K562 (cell line): ENCODE measurements around the gene ERVW-1. TPM values are rescaled to one million over a fixed set of nuclear protein-coding genes. Genes with fewer than 3 reads are reported as not detected.

Experiments used
- CCAR2 ChIP-seq: fragments of 200-400 bp; formaldehyde crosslinking; IDR thresholded peaks from 2 replicates; pipeline ENCODE4 v1.6.1; 2017; ENCODE audit warnings: mild to moderate bottlenecking, low read depth, low read length
- ELF1 ChIP-seq: fragments of 200-800 bp; sonication (Bioruptor generic); IDR thresholded peaks from 2 replicates; pipeline ENCODE4 v1.6.1; 2016; ENCODE audit warnings: missing genetic modification characterization, missing compliant biosample characterization
- GTF3C2 ChIP-seq: IDR thresholded peaks from 3 replicates; pipeline ENCODE4 v1.6.1; 2011; ENCODE audit warnings: borderline replicate concordance, mild to moderate bottlenecking, moderate library complexity; ENCODE audit not compliant: insufficient read length; ENCODE audit errors: extremely low read depth
- HDAC1 ChIP-seq, 2 experiments: fragments of 450-650 bp; IDR thresholded peaks; 2 replicates each; pipeline ENCODE4 v1.6.1; 2016 to 2017; ENCODE audit warnings: inconsistent platforms in 1 of 2, mild to moderate bottlenecking in 1 of 2, moderate library complexity in 1 of 2
- HLTF ChIP-seq: fragments of 450-650 bp; IDR thresholded peaks from 2 replicates; pipeline ENCODE4 v1.6.1; 2016
- IRF9 ChIP-seq: fragments of 450-650 bp; IDR thresholded peaks from 2 replicates; pipeline ENCODE4 v1.6.1; 2016; ENCODE audit warnings: missing biosample characterization, missing genetic modification characterization
- JUNB ChIP-seq: fragments of 450-650 bp; formaldehyde crosslinking; conservative IDR thresholded peaks from 2 replicates; pipeline ENCODE4 v1.4.0; 2020; ENCODE audit warnings: mild to moderate bottlenecking
- MAFF ChIP-seq: IDR thresholded peaks from 2 replicates; pipeline ENCODE4 v1.6.1; 2012; ENCODE audit warnings: low read length, improper control_type of control experiment
- MTA3 ChIP-seq: fragments of 450-650 bp; formaldehyde crosslinking; IDR thresholded peaks from 2 replicates; pipeline ENCODE4 v1.6.1; 2017; ENCODE audit warnings: mild to moderate bottlenecking, borderline replicate concordance
- NELFE ChIP-seq: IDR thresholded peaks from 2 replicates; pipeline ENCODE4 v1.6.1; 2011; ENCODE audit warnings: mild to moderate bottlenecking; ENCODE audit not compliant: insufficient read depth, insufficient read length
- NFE2 ChIP-seq: IDR thresholded peaks from 2 replicates; pipeline ENCODE4 v1.6.1; 2014; ENCODE audit warnings: antibody characterized with exemption, low read depth
- PHF21A ChIP-seq: fragments of 450-650 bp; IDR thresholded peaks from 2 replicates; pipeline ENCODE4 v1.6.1; 2017; ENCODE audit warnings: low read depth, borderline replicate concordance
- PKNOX1 ChIP-seq: fragments of 450-650 bp; IDR thresholded peaks from 2 replicates; pipeline ENCODE4 v1.6.1; 2016
- POLR2G ChIP-seq: fragments of 200-400 bp; formaldehyde crosslinking; IDR thresholded peaks from 2 replicates; pipeline ENCODE4 v1.6.1; 2017; ENCODE audit warnings: low read depth, mild to moderate bottlenecking, antibody characterized with exemption, low read length, moderate library complexity
- PYGO2 ChIP-seq: fragments of 450-650 bp; IDR thresholded peaks from 2 replicates; pipeline ENCODE4 v1.6.1; 2016; ENCODE audit warnings: mild to moderate bottlenecking, missing genetic modification characterization, moderate library complexity, missing compliant biosample characterization
- SNAPC5 ChIP-seq: fragments of 250-450 bp; sonication (Bioruptor Pico); IDR thresholded peaks from 2 replicates; pipeline ENCODE4 v1.8.0; 2021; ENCODE audit warnings: moderate library complexity, mild to moderate bottlenecking, inconsistent platforms
- SRSF3 ChIP-seq: fragments of 200-400 bp; formaldehyde crosslinking; IDR thresholded peaks from 2 replicates; pipeline ENCODE4 v1.6.1; 2016; ENCODE audit warnings: mild to moderate bottlenecking, low read length, moderate library complexity; ENCODE audit not compliant: insufficient read depth
- SUPT5H ChIP-seq: fragments of 450-650 bp; IDR thresholded peaks from 2 replicates; pipeline ENCODE4 v1.6.1; 2016
- TAF7 ChIP-seq: fragments of 450-650 bp; IDR thresholded peaks from 2 replicates; pipeline ENCODE4 v1.6.1; 2016; ENCODE audit warnings: missing genetic modification characterization, missing compliant biosample characterization
- TOE1 ChIP-seq, 2 experiments: fragments of 450-650 bp in 1 of 2; sonication (generic) in 1 of 2; formaldehyde crosslinking in 1 of 2; IDR thresholded peaks; 2 replicates each; pipeline versions ENCODE4 v1.7.1 to v1.8.0; 2016 to 2022; ENCODE audit warnings: borderline replicate concordance in 2 of 2, mild to moderate bottlenecking in 2 of 2, antibody characterized with exemption in 1 of 2, inconsistent platforms in 1 of 2, low read depth in 1 of 2, missing genetic modification reagents in 1 of 2, moderate library complexity in 1 of 2
- VEZF1 ChIP-seq: fragments of 200-800 bp; sonication (Bioruptor generic); IDR thresholded peaks from 2 replicates; pipeline ENCODE4 v1.6.1; 2017; ENCODE audit warnings: missing genetic modification characterization, missing compliant biosample characterization
- ZBTB8A ChIP-seq: fragments of 450-650 bp; IDR thresholded peaks from 2 replicates; pipeline ENCODE4 v1.6.1; 2018; ENCODE audit warnings: mild to moderate bottlenecking, moderate library complexity; ENCODE audit not compliant: partially characterized antibody
- ZNF133 ChIP-seq: fragments of 250-450 bp; sonication (Bioruptor Pico); IDR thresholded peaks from 2 replicates; pipeline ENCODE4 v1.4.0; 2020; ENCODE audit warnings: mild to moderate bottlenecking
- ZNF507 ChIP-seq: conservative IDR thresholded peaks from 2 replicates; pipeline ENCODE4 v1.6.1; 2017; ENCODE audit warnings: missing genetic modification characterization, missing compliant biosample characterization
- polyA plus RNA-seq, 8 experiments: library from polyadenylated mRNA; depleted of rRNA in 4 of 8; stranded (reverse) in 5 of 8; unstranded in 3 of 8; fragments of >200 nt; fragmentation: Nextera tagmentation in 2 of 8; fragmentation: Illumina TruSeq in 1 of 8; extraction: Ambion mirVana in 2 of 8; extraction: Trizol in 1 of 8; gene quantifications; 2 replicates each; pipeline versions ENCODE4 v1.2.1 to v1.2.3, GENCODE V29; 2011 to 2014; ENCODE audit warnings: inconsistent platforms in 1 of 8, missing spikeins in 1 of 8
- total RNA-seq, 7 experiments: library from RNA; depleted of rRNA in 6 of 7; stranded (reverse); fragments of >200 nt in 6 of 7; fragmentation: Illumina TruSeq in 2 of 7; extraction: Trizol in 2 of 7; gene quantifications; 2 replicates each; pipeline versions ENCODE4 v1.2.1 to v1.2.3, GENCODE V29; 2011 to 2021; ENCODE audit warnings: low replicate concordance in 1 of 7

Gene ERVW-1
- total and polyA plus RNA-seq, 9 of the 15 experiments (the other 6 are each of a cell fraction or from before 2014, with no cell fraction given), result not detected

- TF ChIP-seq IRF9 (peak; percentile 80), MTA3 (0 out of 2 replicates have a peak, but pooled peaks have one; percentile 16), VEZF1 (CRISPR knock-in tag) (no peak), PHF21A (no peak), HDAC1 (IDR thresholded peaks at IDR 0.05) (peak in 1 of 2 experiments; percentile 82; a peak in 2 of 4 replicates), MAFF (no peak), SUPT5H (peak; percentile 32; the same call in 1 of the 2 replicates), SRSF3 (no peak), SNAPC5 (CRISPR knock-in tag) (no peak), ELF1 (tag) (no peak), NELFE (no peak), CCAR2 (no peak), PKNOX1 (no peak; the same call in 1 of the 2 replicates), JUNB (CRISPR knock-in tag) (no peak), TAF7 (tag) (peak; percentile 62; the same call in 1 of the 2 replicates), NFE2 (no peak), TOE1 (IDR thresholded peaks at IDR 0.05; ENCODE audit: borderline replicate concordance) (0 out of 2 replicates have a peak, but pooled peaks have one; percentile 24), TOE1 (CRISPR knock-in tag; IDR thresholded peaks at IDR 0.05; ENCODE audit: borderline replicate concordance, low read depth) (no peak), POLR2G (no peak), ZBTB8A (no peak), HLTF (peak; percentile 95), PYGO2 (tag) (no peak), ZNF507 (tag) (no peak), ZNF133 (CRISPR knock-in tag) (no peak), GTF3C2 (no peak)
Measured at GRCh38 chr7:92423710-92424131, 54.0 kb downstream of the ERVW-1 start (continued).
